HepG2 (cell line): ENCODE measurements around the gene EPG5. TPM values are rescaled to one million over a fixed set of nuclear protein-coding genes. Genes with fewer than 3 reads are reported as not detected.

ENCODE experiments used
- ATAC-seq: fragments of 200-7000 bp; cut with Tn5 transposase; 3 replicates; pipeline ENCODE4 v1.9.1; 2020; ENCODE audit warnings: mild to moderate bottlenecking, moderate library complexity
- BruUV-seq: library from RNA; stranded (reverse); fragments of 400-500 nt; replicated peaks from 2 replicates; lab custom pipeline; 2021; lab: Mats Ljungman, UMichigan
- CTCF ChIA-PET: fragments of 300-600 bp; formaldehyde crosslinking; extraction: SDS; loops from one replicate; lab custom pipeline; 2021; ENCODE audit warnings: low total read pairs, inconsistent platforms, low intra/inter-chr PET ratio; lab: Yijun Ruan, JAX
- POLR2A ChIA-PET: fragments of 350-600 bp; sonication (Branson Sonifier 250); formaldehyde crosslinking; loops from one replicate; lab custom pipeline; 2020; ENCODE audit warnings: antibody characterized with exemption, inconsistent platforms; lab: Yijun Ruan, JAX
- DNase-seq: peaks from one replicate; pipeline ENCODE4 v3.0.0-alpha.2; 2015; ENCODE audit warnings: low spot score
- FAIRE-seq: peaks from 3 replicates; lab custom pipeline; 2011; peaks lifted over from hg19 to GRCh38; lab: Jason Lieb, UNC
- H2AFZ ChIP-seq: one replicate; pipeline ENCODE4 v1.6.1; 2011; ENCODE audit warnings: low read length, inconsistent platforms
- H3K27ac ChIP-seq: fragments of 300-600 bp; 3 replicates; pipeline ENCODE4 v1.8.0; 2011; ENCODE audit warnings: mixed run types, mild to moderate bottlenecking, mixed read lengths, low read length, inconsistent platforms; ENCODE audit not compliant: insufficient read depth; ENCODE audit errors: extremely low read length
- H3K27me3 ChIP-seq, 2 experiments: fragments of 200-600 bp in 1 of 2; 2 replicates in 1 of 2; 3 replicates in 1 of 2; pipeline versions ENCODE4 v1.6.0 to v1.8.0; 2011; ENCODE audit warnings: low read length in 2 of 2, mild to moderate bottlenecking in 2 of 2, moderate library complexity in 2 of 2, inconsistent platforms in 1 of 2; ENCODE audit not compliant: insufficient read depth in 2 of 2, control insufficient read depth in 1 of 2
- H3K36me3 ChIP-seq, 2 experiments: fragments of 200-600 bp in 1 of 2; replicated peaks in 1 of 2; 2 replicates in 1 of 2; 3 replicates in 1 of 2; pipeline versions ENCODE4 v1.5.1 to v1.8.0; 2011; ENCODE audit warnings: low read length in 2 of 2, inconsistent platforms in 1 of 2; ENCODE audit not compliant: insufficient read depth in 2 of 2, control insufficient read depth in 1 of 2
- H3K4me1 ChIP-seq: 2 replicates; pipeline ENCODE4 v1.5.1; 2012; ENCODE audit warnings: low read length, inconsistent platforms; ENCODE audit not compliant: insufficient read depth
- H3K4me2 ChIP-seq: 2 replicates; pipeline ENCODE4 v1.6.0; 2011; ENCODE audit warnings: low read depth, low read length, inconsistent platforms
- H3K4me3 ChIP-seq, 3 experiments: fragments of 200-600 bp in 1 of 3; sonication (generic), shearing (Covaris generic) in 1 of 3; replicated peaks in 1 of 3; 2 replicates each; pipeline ENCODE4 v1.5.1; 2011 to 2016; ENCODE audit warnings: low read length in 3 of 3, inconsistent platforms in 2 of 3, low read depth in 2 of 3, mild to moderate bottlenecking in 2 of 3, control low read depth in 1 of 3, mixed read lengths in 1 of 3; ENCODE audit not compliant: insufficient read depth in 1 of 3
- H3K79me2 ChIP-seq: one replicate; pipeline ENCODE4 v1.6.1; 2011; ENCODE audit warnings: low read length, inconsistent platforms; ENCODE audit not compliant: insufficient read depth
- H3K9ac ChIP-seq: 2 replicates; pipeline ENCODE4 v1.6.0; 2011; ENCODE audit warnings: mild to moderate bottlenecking, low read depth, low read length, inconsistent platforms; ENCODE audit not compliant: insufficient read depth
- H3K9me3 ChIP-seq: 2 replicates; pipeline ENCODE4 v1.5.1; 2012; ENCODE audit warnings: mild to moderate bottlenecking, low read length
- H4K20me1 ChIP-seq: 2 replicates; pipeline ENCODE4 v1.6.0; 2011; ENCODE audit warnings: inconsistent platforms, mild to moderate bottlenecking, low read length, moderate library complexity; ENCODE audit not compliant: insufficient read depth
- AKAP8 ChIP-seq: sonication (generic); formaldehyde crosslinking; IDR thresholded peaks from 2 replicates; pipeline ENCODE4 v1.5.1; 2020; ENCODE audit warnings: mild to moderate bottlenecking, missing genetic modification reagents
- ATAD3A ChIP-seq: sonication (generic); formaldehyde crosslinking; IDR thresholded peaks from 2 replicates; pipeline ENCODE4 v1.4.0; 2020; ENCODE audit warnings: missing genetic modification reagents
- DDIT3 ChIP-seq: sonication (generic); formaldehyde crosslinking; IDR thresholded peaks from 2 replicates; pipeline ENCODE4 v1.4.0; 2020; ENCODE audit warnings: mild to moderate bottlenecking, missing genetic modification reagents
- FLYWCH1 ChIP-seq: sonication (generic); formaldehyde crosslinking; IDR thresholded peaks from 2 replicates; pipeline ENCODE4 v1.8.1; 2023; ENCODE audit warnings: mild to moderate bottlenecking, missing genetic modification reagents
- SMAD9 ChIP-seq: sonication (generic); formaldehyde crosslinking; IDR thresholded peaks from 2 replicates; pipeline ENCODE4 v1.5.1; 2020; ENCODE audit warnings: mild to moderate bottlenecking, missing genetic modification reagents
- SNRNP70 ChIP-seq: fragments of 200-400 bp; formaldehyde crosslinking; IDR thresholded peaks from 2 replicates; pipeline ENCODE4 v1.6.1; 2017; ENCODE audit warnings: mild to moderate bottlenecking, low read depth, low read length, moderate library complexity
- ZNF224 ChIP-seq: sonication (generic); formaldehyde crosslinking; IDR thresholded peaks from 2 replicates; pipeline ENCODE4 v1.5.0; 2020; ENCODE audit warnings: mild to moderate bottlenecking, missing genetic modification reagents
- ZNF276 ChIP-seq: sonication (generic); formaldehyde crosslinking; IDR thresholded peaks from 2 replicates; pipeline ENCODE4 v1.4.0; 2020; ENCODE audit warnings: mild to moderate bottlenecking, low read depth, missing genetic modification reagents
- ZNF558 ChIP-seq: sonication (generic); formaldehyde crosslinking; IDR thresholded peaks from 2 replicates; pipeline ENCODE4 v1.9.0; 2022; ENCODE audit warnings: mild to moderate bottlenecking, missing genetic modification reagents, borderline replicate concordance
- WGBS: methylation state at CpG from one replicate; pipeline ENCODE4 v1.1.6; 2017; ENCODE audit warnings: low lambda C conversion rate; 5-methylcytosine and 5-hydroxymethylcytosine counted together
- in situ Hi-C: cut with HindIII; loops from 2 replicates; pipeline ENCODE4 v1.10.0; 2017; ENCODE audit warnings: low pct_unique_long_range_greater_than_20kb; ENCODE audit not compliant: extremely low pct_ligation_motif_present
- intact Hi-C: fragments of 100-400 bp; cut with micrococcal nuclease; formaldehyde crosslinking; loops from one replicate; pipeline ENCODE4 v1.10.0; 2022; ENCODE audit not compliant: unreplicated experiment
- polyA plus RNA-seq, 8 experiments: library from polyadenylated mRNA; depleted of rRNA in 3 of 8; stranded (reverse) in 7 of 8; unstranded in 1 of 8; fragments of >200 nt; fragmentation: Illumina TruSeq in 4 of 8; extraction: Trizol in 4 of 8; gene quantifications; 2 replicates each; pipeline versions ENCODE4 v1.2.1 to v1.2.3, GENCODE V29; 2011 to 2016; ENCODE audit warnings: low read depth in 4 of 8, missing spikeins in 1 of 8, mixed read lengths in 1 of 8; ENCODE audit not compliant: insufficient read depth in 1 of 8
- total RNA-seq, 5 experiments: library from RNA; depleted of rRNA; stranded (reverse); fragments of >200 nt; fragmentation: Illumina TruSeq; extraction: Trizol; gene quantifications; 2 replicates each; pipeline ENCODE4 v1.2.3, GENCODE V29; 2016; ENCODE audit warnings: low read depth in 1 of 5

The EPG5 gene
- total and polyA plus RNA-seq, 2 of the 13 experiments (the other 11 are each of a cell fraction or from before 2014, with no cell fraction given), result 6.7 to 9.3 TPM

DNA sequence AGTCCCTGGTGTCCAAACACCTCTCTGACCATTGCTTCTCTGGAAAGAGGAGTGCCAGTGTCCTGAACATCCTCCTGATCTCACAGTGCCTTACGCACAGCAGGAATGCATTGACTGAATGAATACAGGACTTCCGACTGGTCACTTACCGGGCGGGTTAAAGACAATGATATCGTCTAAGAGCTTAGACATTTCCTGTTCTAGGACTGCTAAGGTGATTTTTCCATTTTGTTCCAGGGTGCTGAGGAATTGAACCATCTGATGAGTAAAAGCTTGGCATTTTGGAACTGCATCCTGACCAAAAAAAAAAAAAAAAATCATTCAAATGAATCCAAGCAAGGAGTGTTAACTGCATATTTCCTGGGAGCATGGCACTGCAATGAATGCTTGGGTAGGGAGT, 101.7 kb downstream of the EPG5 start:
- intact Hi-C loops (no loop called here), in situ Hi-C loops (no loop called here)
- POLR2A ChIA-PET, result no interaction called here
- Histone ChIP-seq H3K27me3 (no peaks in the 10 kb centered on the region), H3K4me3 (no peak overlapping the region), H3K27ac (no peak overlapping the region), H3K79me2 (no peaks in the 10 kb centered on the region), H3K9ac (no peak overlapping the region), H4K20me1 (no peaks in the 10 kb centered on the region), H3K4me2 (no peak overlapping the region), H3K36me3 (peaks cover 10 to 47% of the 10 kb centered on the region in 2 experiments; a peak in 4 of 5 replicates), H3K9me3 (no peaks in the 10 kb centered on the region), H2AFZ (no peak overlapping the region), H3K4me1 (no peaks in the 10 kb centered on the region)
- BruUV-seq, result no TSS peak
- ATAC-seq (no peak), DNase-seq (no peak), FAIRE-seq (no peak)
- no peak for TF ChIP-seq ZNF224 (CRISPR knock-in tag)
- TF ChIP-seq FLYWCH1 (CRISPR knock-in tag), result no peak
- CTCF ChIA-PET, result no interaction called here
- 100% methylated on average over 5 of the region's 5 CpGs for WGBS

GRCh38 chr18:45864081-45864480, 103.0 kb downstream of the EPG5 start:
- no peak overlapping the region for H3K9ac ChIP-seq
- no peaks in the 10 kb centered on the region for H3K27me3 ChIP-seq
- no peak for ATAC-seq
- ChIA-PET CTCF (no interaction called here), POLR2A (no interaction called here)
- DNase-seq, result no peak
- no TSS peak for BruUV-seq
- H3K36me3 ChIP-seq, result peaks cover 13 to 53% of the 10 kb centered on the region in 2 experiments; a peak in 4 of 5 replicates
- H3K79me2 ChIP-seq, result no peaks in the 10 kb centered on the region
- intact Hi-C loops (no loop called here), in situ Hi-C loops (no loop called here)
- no peak overlapping the region for H3K4me2 ChIP-seq
- H2AFZ ChIP-seq, result no peak overlapping the region
- H3K27ac ChIP-seq, result no peak overlapping the region
- H3K9me3 ChIP-seq, result no peaks in the 10 kb centered on the region
- H3K4me1 ChIP-seq, result no peaks in the 10 kb centered on the region
- no peak for TF ChIP-seq ATAD3A (CRISPR knock-in tag)
- TF ChIP-seq ZNF558 (CRISPR knock-in tag), result no peak
- TF ChIP-seq ZNF276 (CRISPR knock-in tag), result no peak
- TF ChIP-seq AKAP8 (CRISPR knock-in tag), result no peak
- TF ChIP-seq DDIT3 (CRISPR knock-in tag), result no peak
- TF ChIP-seq SNRNP70, result no peak
- no peak for TF ChIP-seq SMAD9
- no peaks in the 10 kb centered on the region for H4K20me1 ChIP-seq
- no peak for FAIRE-seq
- no peak overlapping the region for H3K4me3 ChIP-seq
- WGBS, result 95% methylated on average over 5 of the region's 5 CpGs
